GM12891 (cell line): ENCODE data around the gene COLEC11.
"Not testable (repeated sequence)": the region's sequence is repeated elsewhere in the genome, so short reads cannot be mapped to it uniquely, and the experiment has no call there.

ENCODE experiments used
- DNase-seq: peaks from one replicate; pipeline ENCODE4 v3.0.0; 2011; ENCODE audit warnings: low spot score; ENCODE audit not compliant: insufficient read length
- FAIRE-seq: peaks from 2 replicates; lab custom pipeline; 2011; peaks lifted over from hg19 to GRCh38; lab: Jason Lieb, UNC
- PAX5 ChIP-seq: IDR thresholded peaks from 2 replicates; pipeline ENCODE4 v1.6.1; 2011; ENCODE audit warnings: low read length, moderate library complexity, mild to moderate bottlenecking; ENCODE audit not compliant: insufficient read depth, severe bottlenecking
- POLR2A ChIP-seq: IDR thresholded peaks from 2 replicates; pipeline ENCODE4 v1.6.1; 2011; ENCODE audit warnings: low read depth, low read length, control low read depth
- POLR2AphosphoS5 ChIP-seq: IDR thresholded peaks from 2 replicates; pipeline ENCODE4 v1.6.1; 2011; ENCODE audit warnings: low read depth, low read length, control low read depth
- POU2F2 ChIP-seq: IDR thresholded peaks from 2 replicates; pipeline ENCODE4 v1.6.1; 2011; ENCODE audit warnings: low read depth, mild to moderate bottlenecking, control low read depth, low read length, moderate library complexity
- SPI1 ChIP-seq: IDR thresholded peaks from 2 replicates; pipeline ENCODE4 v1.6.1; 2011; ENCODE audit warnings: low read depth, low read length, control low read depth
- TAF1 ChIP-seq: IDR thresholded peaks from 2 replicates; pipeline ENCODE4 v1.6.1; 2011; ENCODE audit warnings: low read depth, low read length, control low read depth

Gene COLEC11

GRCh38 chr2:3612639-3613523, 18.0 kb downstream of the COLEC11 start:
- no peak for FAIRE-seq
- TF ChIP-seq POLR2A (no peak), PAX5 (no peak), TAF1 (no peak), SPI1 (no peak), POU2F2 (no peak), POLR2AphosphoS5 (no peak)
- no peak for DNase-seq

GRCh38 chr2:3613524-3613905, 18.6 kb downstream of the COLEC11 start:
- TF ChIP-seq POLR2AphosphoS5 (no peak), PAX5 (no peak), SPI1 (no peak), POLR2A (no peak), POU2F2 (no peak), TAF1 (no peak)
- DNase-seq (no peak), FAIRE-seq (no peak)

- not testable (repeated sequence) for DNase-seq, FAIRE-seq
These were observed 19.8 kb downstream of the COLEC11 start for GRCh38 chr2:3614743-3615142.

- FAIRE-seq, DNase-seq: not testable (repeated sequence)
These were observed 20.8 kb downstream of the COLEC11 start for GRCh38 chr2:3615541-3616200.

GRCh38 chr2:3616435-3617197, 21.7 kb downstream of the COLEC11 start:
- DNase-seq, FAIRE-seq: not testable (repeated sequence)

GRCh38 chr2:3617198-3617890, 22.4 kb downstream of the COLEC11 start:
- FAIRE-seq (no peak), DNase-seq (no peak)
- TF ChIP-seq TAF1 (no peak), PAX5 (no peak), POLR2A (no peak), POLR2AphosphoS5 (no peak), SPI1 (no peak), POU2F2 (no peak)

GRCh38 chr2:3618367-3618766, 23.5 kb downstream of the COLEC11 start:
- no peak for FAIRE-seq
- no peak for TF ChIP-seq PAX5
- no peak for DNase-seq

- DNase-seq: no peak
- no peak for TF ChIP-seq SPI1
- TF ChIP-seq POLR2AphosphoS5: no peak
- TF ChIP-seq PAX5: no peak
- FAIRE-seq: no peak
These were observed 24.1 kb downstream of the COLEC11 start for GRCh38 chr2:3619033-3619432.

GRCh38 chr2:3619661-3620060, 24.7 kb downstream of the COLEC11 start:
- DNase-seq, FAIRE-seq: not testable (repeated sequence)

- FAIRE-seq (no peak), DNase-seq (no peak)
- no peak for TF ChIP-seq POLR2A
- no peak for TF ChIP-seq SPI1
- no peak for TF ChIP-seq TAF1
- TF ChIP-seq POLR2AphosphoS5: no peak
- TF ChIP-seq POU2F2: no peak
- no peak for TF ChIP-seq PAX5
These were observed 25.9 kb downstream of the COLEC11 start for GRCh38 chr2:3620834-3621233.

- TF ChIP-seq PAX5: no peak
- no peak for TF ChIP-seq POLR2A
- no peak for TF ChIP-seq POLR2AphosphoS5
- TF ChIP-seq TAF1: no peak
- TF ChIP-seq SPI1: no peak
- TF ChIP-seq POU2F2: no peak
- DNase-seq (no peak), FAIRE-seq (no peak)
These were observed 28.1 kb downstream of the COLEC11 start for GRCh38 chr2:3622967-3623366.
